H9 (cell line): ENCODE results near the gene RABL6. TPM values are rescaled to one million over a fixed set of nuclear protein-coding genes. Genes with fewer than 3 reads are reported as not detected.

Experiments used
- DNase-seq: peaks from one replicate; pipeline ENCODE4 v3.0.0-alpha.2; 2017
- H2AFZ ChIP-seq: one replicate; pipeline ENCODE4 v1.6.1; 2013; ENCODE audit warnings: mild to moderate bottlenecking, low read length, control low read depth, moderate library complexity
- H2AK5ac ChIP-seq: 2 replicates; pipeline ENCODE4 v1.6.1; 2013; ENCODE audit warnings: low read length, control low read depth, mixed read lengths; ENCODE audit not compliant: insufficient read length
- H2BK120ac ChIP-seq: one replicate; pipeline ENCODE4 v1.6.1; 2013; ENCODE audit warnings: low read depth, mild to moderate bottlenecking, low read length, control low read depth, inconsistent platforms; ENCODE audit not compliant: poor library complexity, severe bottlenecking
- H2BK12ac ChIP-seq: 2 replicates; pipeline ENCODE4 v1.6.1; 2013; ENCODE audit warnings: low read length, control low read depth, mixed read lengths, low read depth; ENCODE audit not compliant: insufficient read length
- H2BK15ac ChIP-seq: 2 replicates; pipeline ENCODE4 v1.6.1; 2013; ENCODE audit warnings: low read depth, low read length, control low read depth
- H2BK20ac ChIP-seq: one replicate; pipeline ENCODE4 v1.6.1; 2013; ENCODE audit warnings: low read depth, mild to moderate bottlenecking, low read length, control low read depth, inconsistent platforms; ENCODE audit not compliant: poor library complexity, severe bottlenecking
- H2BK5ac ChIP-seq: 2 replicates; pipeline ENCODE4 v1.6.1; 2013; ENCODE audit warnings: low read length, control low read depth, mixed read lengths; ENCODE audit not compliant: insufficient read length
- H3K14ac ChIP-seq: 2 replicates; pipeline ENCODE4 v1.6.1; 2013; ENCODE audit warnings: low read length, control low read depth; ENCODE audit not compliant: insufficient read depth
- H3K18ac ChIP-seq: 2 replicates; pipeline ENCODE4 v1.6.1; 2013; ENCODE audit warnings: low read depth, mild to moderate bottlenecking, mixed read lengths, low read length, control low read depth; ENCODE audit not compliant: insufficient read length
- H3K23ac ChIP-seq: 2 replicates; pipeline ENCODE4 v1.6.1; 2013; ENCODE audit warnings: low read length, control low read depth, mixed read lengths, low read depth; ENCODE audit not compliant: insufficient read length
- H3K23me2 ChIP-seq: 2 replicates; pipeline ENCODE4 v1.6.1; 2013; ENCODE audit warnings: low read depth, mild to moderate bottlenecking, mixed read lengths, low read length, control low read depth; ENCODE audit not compliant: insufficient read length, poor library complexity, severe bottlenecking
- H3K27ac ChIP-seq: 2 replicates; pipeline ENCODE4 v1.5.1; 2013; ENCODE audit warnings: low read length, control low read depth, mixed read lengths, low read depth; ENCODE audit not compliant: insufficient read length
- H3K27me3 ChIP-seq: 2 replicates; pipeline ENCODE4 v1.6.1; 2013; ENCODE audit warnings: low read length, control low read depth, inconsistent platforms; ENCODE audit not compliant: insufficient read depth
- H3K4ac ChIP-seq: 2 replicates; pipeline ENCODE4 v1.6.1; 2013; ENCODE audit warnings: low read depth, mild to moderate bottlenecking, control low read depth, inconsistent platforms, low read length, moderate library complexity
- H3K4me1 ChIP-seq: 2 replicates; pipeline ENCODE4 v1.6.1; 2013; ENCODE audit warnings: low read length, control low read depth, inconsistent platforms; ENCODE audit not compliant: insufficient read depth
- H3K4me2 ChIP-seq: 2 replicates; pipeline ENCODE4 v1.6.1; 2013; ENCODE audit warnings: low read length, control low read depth, mixed read lengths; ENCODE audit not compliant: insufficient read length, insufficient read depth
- H3K56ac ChIP-seq: 2 replicates; pipeline ENCODE4 v1.6.1; 2013; ENCODE audit warnings: low read depth, mild to moderate bottlenecking, mixed read lengths, low read length, control low read depth; ENCODE audit not compliant: insufficient read length
- H3K79me1 ChIP-seq: 2 replicates; pipeline ENCODE4 v1.6.1; 2013; ENCODE audit warnings: low read depth, mild to moderate bottlenecking, moderate library complexity, low read length, control low read depth, inconsistent platforms; ENCODE audit not compliant: insufficient read depth, poor library complexity, severe bottlenecking
- H3K79me2 ChIP-seq: 2 replicates; pipeline ENCODE4 v1.6.1; 2013; ENCODE audit warnings: low read length, control low read depth, inconsistent platforms; ENCODE audit not compliant: insufficient read depth
- H3K9ac ChIP-seq: 2 replicates; pipeline ENCODE4 v1.6.1; 2013; ENCODE audit warnings: low read length, control low read depth, mixed read lengths; ENCODE audit not compliant: insufficient read length; ENCODE audit errors: extremely low read depth
- H3K9me3 ChIP-seq: one replicate; pipeline ENCODE4 v1.6.1; 2013; ENCODE audit warnings: low read depth, low read length, inconsistent platforms; ENCODE audit not compliant: control insufficient read depth
- H3T11ph ChIP-seq: one replicate; pipeline ENCODE4 v1.6.1; 2013; ENCODE audit warnings: mild to moderate bottlenecking, low read length, control low read depth, inconsistent platforms
- H4K20me1 ChIP-seq: one replicate; pipeline ENCODE4 v1.6.1; 2013; ENCODE audit not compliant: control insufficient read depth, insufficient read length, insufficient read depth
- H4K5ac ChIP-seq: 2 replicates; pipeline ENCODE4 v1.6.1; 2013; ENCODE audit warnings: low read depth, mild to moderate bottlenecking, mixed read lengths, low read length, control low read depth; ENCODE audit not compliant: insufficient read length
- H4K8ac ChIP-seq: replicated peaks from 2 replicates; pipeline ENCODE4 v1.6.1; 2013; ENCODE audit warnings: low read length, control low read depth, mixed read lengths, low read depth; ENCODE audit not compliant: insufficient read length
- H4K91ac ChIP-seq: 2 replicates; pipeline ENCODE4 v1.6.1; 2013; ENCODE audit warnings: low read depth, mild to moderate bottlenecking, moderate library complexity, mixed read lengths, low read length, control low read depth; ENCODE audit not compliant: insufficient read length
- H3K27ac Mint-ChIP-seq, 3 experiments: 2 replicates in 2 of 3; 3 replicates in 1 of 3; pipeline ENCODE4 v1.8.0; 2020 to 2021; ENCODE audit warnings: mixed read lengths in 3 of 3, mild to moderate bottlenecking in 1 of 3, moderate library complexity in 1 of 3
- H3K27me3 Mint-ChIP-seq: 2 replicates; pipeline ENCODE4 v1.8.0; 2021; ENCODE audit warnings: low read depth, mild to moderate bottlenecking, moderate library complexity, mixed read lengths
- H3K36me3 Mint-ChIP-seq, 3 experiments: 2 replicates in 2 of 3; 3 replicates in 1 of 3; pipeline ENCODE4 v1.8.0; 2020 to 2021; ENCODE audit warnings: low read depth in 3 of 3, mixed read lengths in 3 of 3; ENCODE audit not compliant: insufficient read depth in 1 of 3
- H3K4me1 Mint-ChIP-seq, 2 experiments: 2 replicates each; pipeline ENCODE4 v1.8.0; 2020; ENCODE audit warnings: mixed read lengths in 2 of 2
- H3K4me3 Mint-ChIP-seq, 2 experiments: 2 replicates in 1 of 2; 3 replicates in 1 of 2; pipeline ENCODE4 v1.8.0; 2020 to 2021; ENCODE audit warnings: mild to moderate bottlenecking in 2 of 2, mixed read lengths in 2 of 2, moderate library complexity in 1 of 2
- H3K9me3 Mint-ChIP-seq, 2 experiments: 2 replicates in 1 of 2; 3 replicates in 1 of 2; pipeline ENCODE4 v1.8.0; 2020; ENCODE audit warnings: mild to moderate bottlenecking in 2 of 2, mixed read lengths in 2 of 2, moderate library complexity in 1 of 2
- CTCF ChIP-seq: fragments of 200-600 bp; sonication (generic); conservative IDR thresholded peaks from 3 replicates; pipeline ENCODE4 v1.8.0; 2021; ENCODE audit warnings: antibody characterized with exemption, mild to moderate bottlenecking
- WGBS: extraction: QIAGEN DNeasy Blood & Tissue Kit; methylation state at CpG from one replicate; pipeline ENCODE4 v1.1.7; 2013; ENCODE audit warnings: missing lambda C conversion rate, low lambda C conversion rate, mixed read lengths; ENCODE audit not compliant: insufficient read length; ENCODE audit errors: extremely low coverage; 5-methylcytosine and 5-hydroxymethylcytosine counted together
- total RNA-seq: library from RNA; stranded (reverse); gene quantifications from 2 replicates; pipeline ENCODE4 v1.2.1, GENCODE V29; 2021

RABL6 gene
- total RNA-seq, 1 experiment from 2014 or later: 108 TPM

GRCh38 chr9:136831002-136831719 is 23.4 kb downstream of the RABL6 start:
- Histone ChIP-seq H3K27me3 (no peaks in the 10 kb centered on the region), H3K27ac (no peak overlapping the region), H3K9ac (no peak overlapping the region), H3K18ac (no peak overlapping the region), H3K56ac (no peak overlapping the region), H3K9me3 (no peaks in the 10 kb centered on the region), H2BK5ac (no peak overlapping the region), H3K4me2 (no peak overlapping the region), H3T11ph (no peak overlapping the region), H4K91ac (no peak overlapping the region), H2AK5ac (no peak overlapping the region), H3K23me2 (no peaks in the 10 kb centered on the region), H3K4me1 (no peaks in the 10 kb centered on the region), H2BK20ac (no peak overlapping the region), H3K14ac (no peak overlapping the region), H4K5ac (no peak overlapping the region), H3K23ac (no peak overlapping the region), H2AFZ (no peak overlapping the region), H4K20me1 (no peaks in the 10 kb centered on the region), H2BK15ac (no peak overlapping the region), H2BK120ac (no peak overlapping the region), H3K4ac (no peak overlapping the region), H4K8ac (no peak overlapping the region), H2BK12ac (no peak overlapping the region), H3K79me1 (no peaks in the 10 kb centered on the region), H3K79me2 (no peaks in the 10 kb centered on the region)
- no peak overlapping the region for H3K4me3 Mint-ChIP-seq
- no CpG with 5 or more reads among the region's 30 CpGs for WGBS
- H3K27ac Mint-ChIP-seq: no peak overlapping the region
- no peaks in the 10 kb centered on the region for H3K9me3 Mint-ChIP-seq
- no peak for TF ChIP-seq CTCF
- H3K27me3 Mint-ChIP-seq: peaks cover 1% of the 10 kb centered on the region; the same call in 1 of the 2 replicates
- no peak for DNase-seq
- H3K4me1 Mint-ChIP-seq: no peaks in the 10 kb centered on the region
- H3K36me3 Mint-ChIP-seq: peaks cover 13 to 51% (median 46%) of the 10 kb centered on the region in 3 experiments
